Epidermal melanocyte (primary cell): ENCODE results near the gene UNC13A.
"Not testable (repeated sequence)": the region's sequence is repeated elsewhere in the genome, so short reads cannot be mapped to it uniquely, and the experiment has no call there.

Experiments used
- DNase-seq: peaks from one replicate; pipeline ENCODE4 v3.0.0; 2011; ENCODE audit warnings: low spot score; ENCODE audit not compliant: insufficient read length

The UNC13A gene

GRCh38 chr19:17604372-17605025 is 83.7 kb downstream of the UNC13A start:
- DNase-seq = no peak

- no peak for DNase-seq
Measured at GRCh38 chr19:17602872-17603510, 85.2 kb downstream of the UNC13A start.

- DNase-seq = no peak
Measured at GRCh38 chr19:17602217-17602616, 85.9 kb downstream of the UNC13A start.

- DNase-seq = no peak
Measured at GRCh38 chr19:17601683-17602082, 86.5 kb downstream of the UNC13A start.

- no peak for DNase-seq
Measured at GRCh38 chr19:17599780-17600179, 88.4 kb downstream of the UNC13A start.

- no peak for DNase-seq
Measured at GRCh38 chr19:17598953-17599352, 89.2 kb downstream of the UNC13A start.

GRCh38 chr19:17598063-17598462 is 90.1 kb downstream of the UNC13A start:
- DNase-seq = not testable (repeated sequence)

GRCh38 chr19:17594296-17594695 is 93.9 kb downstream of the UNC13A start:
- DNase-seq = not testable (repeated sequence)

GRCh38 chr19:17590866-17591265 is 97.3 kb downstream of the UNC13A start:
- DNase-seq = no peak

GRCh38 chr19:17585395-17585794 is 102.8 kb downstream of the UNC13A start:
- DNase-seq = not testable (repeated sequence)

- no peak for DNase-seq
Measured at GRCh38 chr19:17584132-17584531, 104.0 kb downstream of the UNC13A start.

GRCh38 chr19:17582613-17583012 is 105.5 kb downstream of the UNC13A start:
- no peak for DNase-seq

GRCh38 chr19:17581211-17581874 is 106.8 kb downstream of the UNC13A start:
- no peak for DNase-seq

GRCh38 chr19:17580470-17581144 is 107.5 kb downstream of the UNC13A start:
- DNase-seq = no peak

GRCh38 chr19:17579661-17580244 is 108.4 kb downstream of the UNC13A start:
- DNase-seq = no peak

- no peak for DNase-seq
Measured at GRCh38 chr19:17577457-17578097, 110.6 kb downstream of the UNC13A start.

- DNase-seq = no peak
Measured at GRCh38 chr19:17576758-17577456, 111.2 kb downstream of the UNC13A start.

- no peak for DNase-seq
Measured at GRCh38 chr19:17575871-17576757, 112.0 kb downstream of the UNC13A start.

GRCh38 chr19:17572638-17573037 is 115.5 kb downstream of the UNC13A start:
- DNase-seq = no peak

- no peak for DNase-seq
Measured at GRCh38 chr19:17570791-17571190, 117.4 kb downstream of the UNC13A start.
